HG03521 (cell line): ENCODE data around the gene DMD.
"Not testable (repeated sequence)": the region's sequence is repeated elsewhere in the genome, so short reads cannot be mapped to it uniquely, and the experiment has no call there.

Source experiments
- ATAC-seq: cut with Tn5 transposase; IDR thresholded peaks from one replicate; pipeline ENCODE4 v1.9.1; 2021; ENCODE audit warnings: mild to moderate bottlenecking, moderate library complexity; ENCODE audit not compliant: unreplicated experiment

DMD gene

DNA sequence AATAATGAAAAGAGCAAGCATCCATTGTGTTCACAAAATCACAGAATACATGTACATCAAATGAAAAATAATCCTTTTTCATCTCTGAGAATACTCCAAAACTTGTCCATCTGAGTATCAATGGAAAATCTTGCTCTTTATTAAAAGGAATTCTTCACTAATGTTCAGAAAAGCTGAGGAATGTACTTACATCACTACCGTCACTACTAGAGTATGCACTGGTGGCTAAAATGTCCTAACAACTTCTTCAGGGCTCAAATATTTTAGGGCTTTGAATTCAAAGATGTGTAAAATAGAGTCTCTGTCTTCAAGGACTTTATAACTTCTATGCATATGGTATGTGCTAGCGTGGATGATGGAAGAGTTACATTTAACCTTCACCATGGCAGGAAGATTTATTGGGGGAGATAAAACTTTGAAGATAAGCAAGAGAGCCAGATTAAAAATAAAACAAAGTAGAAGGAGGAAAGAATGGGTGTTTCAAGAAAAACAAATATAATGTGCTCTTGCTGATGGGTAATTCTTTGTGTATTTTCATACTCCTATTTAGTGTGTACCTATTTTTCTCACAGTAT lies 55.1 kb downstream of the DMD start:
- no peak for ATAC-seq

DNA sequence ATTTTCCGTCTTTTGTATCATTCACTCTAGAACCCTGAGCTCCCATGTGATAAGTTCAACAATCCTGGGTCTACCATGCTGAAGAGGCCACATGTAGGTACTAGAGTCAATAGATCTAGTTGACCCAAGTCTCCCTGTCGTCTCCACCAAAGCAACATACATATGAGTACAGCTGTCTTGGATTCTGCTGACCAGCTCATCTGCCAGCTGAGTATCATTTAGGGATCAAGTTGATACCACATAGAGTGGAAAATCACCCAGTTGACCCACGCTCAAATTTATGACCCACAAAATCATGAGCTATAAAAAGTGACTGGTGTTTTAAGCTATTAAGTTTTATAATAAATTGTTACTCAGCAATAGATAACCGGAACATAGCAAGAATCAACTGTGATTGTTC lies 61.8 kb downstream of the DMD start:
- no peak for ATAC-seq

DNA sequence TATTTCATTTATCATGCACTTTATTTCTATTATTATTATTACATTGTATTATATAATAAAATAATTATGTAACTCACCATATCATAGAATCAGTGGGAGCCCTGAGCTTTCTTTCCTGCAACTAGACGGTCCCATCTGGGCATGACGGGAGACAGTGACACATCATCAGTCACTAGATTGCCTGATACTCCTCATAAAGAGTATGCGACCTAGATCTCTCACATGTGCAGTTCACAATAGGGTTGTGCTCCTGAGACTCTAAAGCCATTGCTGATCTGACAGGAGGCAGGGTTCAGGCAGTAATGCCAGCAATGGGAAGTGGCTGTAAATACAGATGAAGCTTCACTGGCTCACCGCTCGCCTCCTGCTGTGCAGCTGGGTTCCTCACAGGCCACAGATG lies 62.3 kb downstream of the DMD start:
- no peak for ATAC-seq

DNA sequence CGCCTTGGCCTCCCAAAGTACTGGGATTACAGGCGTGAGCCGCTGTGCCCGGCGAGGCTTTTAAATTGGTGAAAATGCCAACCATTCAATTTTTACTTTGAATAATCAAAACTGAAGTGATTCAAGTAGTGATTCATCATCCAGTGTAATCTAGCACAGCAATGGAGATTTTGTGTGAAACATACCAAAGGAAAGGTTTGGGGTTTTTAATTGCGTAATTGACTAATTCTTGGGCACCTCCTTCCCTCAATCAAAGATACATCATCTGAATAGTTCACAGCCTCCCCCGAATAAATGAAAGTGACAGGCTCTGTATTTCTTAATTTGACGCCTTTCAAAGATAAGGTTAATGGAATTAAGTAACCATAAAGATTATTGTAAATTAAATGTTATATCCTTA lies 69.0 kb downstream of the DMD start:
- ATAC-seq = no peak

DNA sequence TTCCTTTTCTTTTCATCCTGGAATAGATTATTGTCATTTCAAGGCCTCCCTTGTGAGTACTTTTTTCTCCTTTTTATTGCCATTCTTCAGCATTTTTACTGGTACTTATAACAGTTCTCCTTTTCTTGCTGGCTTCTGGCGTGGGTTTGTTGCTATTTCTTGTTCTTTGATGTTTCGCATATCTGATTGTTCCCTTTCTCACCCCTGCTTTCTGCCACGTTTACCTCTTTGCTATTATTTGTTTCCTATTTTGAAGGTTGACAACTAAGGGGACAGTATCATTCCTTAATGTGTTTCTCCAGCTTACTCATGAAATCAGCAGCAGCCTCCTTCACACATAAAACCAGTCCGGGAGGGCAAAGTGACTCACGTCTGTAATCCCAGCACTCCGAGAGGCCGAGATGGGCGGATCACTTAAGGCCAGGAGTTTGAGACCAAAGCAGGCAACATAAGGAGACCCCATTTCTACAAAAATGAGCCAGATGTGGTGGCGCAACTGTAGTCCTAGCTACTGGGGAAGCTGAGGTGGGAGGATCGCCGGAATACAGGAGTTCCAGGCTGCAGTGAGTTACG lies 72.6 kb downstream of the DMD start:
- no peak for ATAC-seq

DNA sequence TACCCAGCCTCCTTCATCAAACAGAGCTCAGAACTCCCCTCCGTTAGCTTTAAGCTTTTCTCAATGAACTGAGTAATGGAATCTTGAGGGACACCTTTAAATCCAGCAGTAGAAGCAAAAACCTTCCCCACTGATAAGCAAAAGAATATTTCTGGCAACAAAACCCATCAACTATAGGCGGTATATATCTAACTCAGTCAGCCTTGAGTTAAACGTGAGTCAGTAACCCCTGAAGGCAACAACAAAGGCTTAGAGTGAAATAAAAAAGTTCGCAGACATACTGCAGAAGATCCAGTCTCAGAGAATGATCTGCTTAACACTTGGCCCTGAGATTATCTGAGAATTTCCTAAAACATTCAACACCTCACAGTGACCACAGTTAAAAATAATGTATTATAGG lies 77.2 kb downstream of the DMD start:
- no peak for ATAC-seq

DNA sequence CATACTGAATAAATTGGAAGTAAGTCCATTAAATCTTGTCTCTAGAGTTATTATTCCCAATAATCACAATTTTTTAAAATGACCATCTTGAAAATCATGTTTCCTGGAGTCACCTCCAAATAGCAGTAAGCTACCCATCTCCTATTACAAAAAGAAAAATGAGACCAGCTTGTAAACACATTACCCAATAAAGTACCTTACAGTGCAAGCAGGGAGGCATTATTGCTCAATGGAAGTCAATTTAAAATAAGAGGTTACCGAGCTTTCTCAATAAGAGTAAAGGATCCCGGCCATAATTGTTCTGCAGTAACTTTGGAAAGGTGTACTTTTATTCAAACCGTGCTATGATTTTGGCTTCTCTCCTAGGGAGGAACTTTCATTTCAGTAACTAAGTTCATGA lies 78.0 kb downstream of the DMD start:
- ATAC-seq = no peak

DNA sequence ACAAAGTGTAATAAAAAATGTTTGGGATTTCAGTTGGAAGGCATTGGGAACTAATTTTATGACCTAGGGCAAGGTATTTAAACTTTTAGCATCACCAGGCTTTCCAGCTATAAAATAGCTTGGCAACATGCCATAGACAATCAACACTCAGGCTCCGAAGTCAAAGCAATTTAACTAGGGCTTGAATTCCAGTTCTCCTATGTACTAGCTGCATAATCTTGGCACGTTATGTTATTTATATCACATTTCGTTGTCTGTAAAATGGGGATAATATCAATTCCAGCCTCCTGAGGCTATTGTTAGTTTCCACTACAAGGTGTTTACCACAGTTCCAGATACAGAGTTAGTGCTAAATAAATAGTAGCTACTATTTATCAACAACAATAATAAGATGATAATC lies 78.8 kb downstream of the DMD start:
- no peak for ATAC-seq

DNA sequence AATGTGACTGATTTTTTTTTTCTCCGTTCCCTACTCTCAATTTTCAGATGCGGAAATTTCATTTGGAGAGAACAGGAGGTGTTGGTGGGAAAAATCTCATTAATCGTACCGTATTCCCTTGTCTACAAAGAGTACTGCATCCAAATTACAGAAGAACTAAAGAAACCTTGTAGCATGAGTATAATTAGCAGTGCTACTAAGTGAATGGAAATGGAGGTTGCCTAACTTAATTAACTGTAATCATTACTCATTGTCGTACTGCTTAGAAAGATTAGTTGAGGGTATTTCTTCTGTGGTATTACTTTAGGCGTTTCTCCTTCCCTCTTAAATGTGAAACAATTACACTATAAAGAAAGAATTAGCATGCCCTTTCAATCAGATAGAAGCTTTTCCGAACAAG lies 81.7 kb downstream of the DMD start:
- ATAC-seq = no peak

DNA sequence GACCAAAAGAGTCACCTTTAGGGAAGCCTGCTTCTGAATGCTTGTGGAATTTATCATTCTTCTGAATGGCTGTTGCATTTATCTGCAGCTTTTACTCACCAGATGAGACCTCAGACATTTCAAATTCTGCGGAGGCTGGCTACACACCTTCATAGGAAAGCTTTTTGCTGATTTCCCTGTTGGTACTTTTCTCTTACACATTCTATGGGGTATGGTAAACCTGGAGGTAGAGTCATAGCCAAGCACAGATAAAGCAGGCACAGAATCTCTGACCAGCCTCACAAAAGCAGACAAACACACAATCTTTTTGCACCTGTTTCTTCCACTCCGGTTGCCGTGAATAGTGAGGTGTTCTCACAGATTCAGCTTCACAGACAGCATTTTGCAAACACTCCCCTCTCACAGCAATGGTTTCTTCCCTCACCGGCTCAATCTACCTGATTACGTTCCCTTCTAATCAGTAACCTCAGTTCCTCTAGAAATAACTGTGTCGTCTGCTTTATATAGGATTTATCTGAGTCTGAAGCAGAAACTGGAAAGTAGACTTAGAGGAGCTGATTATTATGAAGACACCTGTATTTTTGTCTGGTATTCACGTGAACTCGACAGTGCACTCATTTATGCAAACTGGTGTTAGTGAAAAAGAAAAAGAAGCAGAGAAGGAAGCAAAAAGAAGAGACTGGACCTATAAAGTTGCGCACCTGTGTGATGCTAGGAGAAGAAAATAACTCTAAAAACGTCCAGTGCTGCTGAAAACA lies 83.1 kb downstream of the DMD start:
- ATAC-seq = no peak

DNA sequence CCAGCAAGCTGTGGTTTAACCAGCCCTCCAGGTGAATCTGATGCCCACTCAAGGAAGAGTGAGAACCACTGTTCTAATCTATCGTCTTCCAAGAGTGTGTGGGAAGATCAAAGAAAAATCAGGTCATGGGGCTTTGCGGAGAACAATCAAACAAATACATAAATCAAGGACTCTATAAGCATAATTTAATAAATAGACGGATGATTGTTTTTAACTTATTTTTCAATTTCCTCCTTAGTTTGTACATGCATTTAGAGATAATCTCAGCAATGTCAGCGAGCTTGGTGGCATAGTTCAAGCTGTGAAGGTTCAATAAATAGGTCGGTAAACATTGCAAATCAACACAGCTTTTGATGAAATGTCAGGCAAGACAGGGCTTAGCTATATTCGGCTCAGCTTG lies 84.9 kb downstream of the DMD start:
- ATAC-seq = no peak

DNA sequence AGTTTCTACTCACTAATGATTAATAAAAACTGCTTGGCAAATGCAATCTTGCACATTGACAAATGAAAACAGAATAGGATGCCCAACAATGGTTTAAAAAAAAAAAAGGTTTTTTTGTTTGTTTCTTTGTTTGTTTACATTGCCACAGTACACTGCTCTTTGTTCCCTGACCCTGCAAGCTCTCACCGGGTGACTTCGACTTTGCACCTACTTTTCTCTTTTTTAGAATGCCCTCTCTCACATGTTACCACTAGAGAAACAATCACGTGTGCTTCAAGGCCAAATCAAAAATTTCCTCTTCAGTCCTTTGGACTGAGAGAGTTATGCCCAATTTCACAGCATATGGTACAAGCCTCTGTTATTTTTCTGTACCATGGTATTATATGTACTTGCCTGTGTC lies 101.5 kb downstream of the DMD start:
- ATAC-seq = no peak

DNA sequence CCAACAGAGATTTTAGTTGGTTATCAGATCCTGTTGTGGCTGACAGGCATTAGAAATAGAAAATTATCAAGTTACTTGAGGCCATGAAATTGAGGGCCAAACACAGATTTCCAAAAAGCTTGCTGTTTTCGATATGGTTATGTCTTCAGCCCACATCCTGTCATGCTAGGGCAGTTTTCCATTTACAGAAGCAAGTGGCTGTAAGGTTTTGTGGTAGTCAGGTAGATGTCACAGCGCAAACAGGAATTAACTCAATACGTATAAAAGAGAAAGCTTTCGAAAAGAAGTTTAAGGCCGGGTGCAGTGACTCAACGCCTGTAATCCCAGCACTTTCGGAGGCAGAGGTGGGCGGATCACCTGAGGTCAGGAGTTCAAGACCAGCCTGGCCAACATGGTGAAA lies 104.6 kb downstream of the DMD start:
- ATAC-seq = no peak

DNA sequence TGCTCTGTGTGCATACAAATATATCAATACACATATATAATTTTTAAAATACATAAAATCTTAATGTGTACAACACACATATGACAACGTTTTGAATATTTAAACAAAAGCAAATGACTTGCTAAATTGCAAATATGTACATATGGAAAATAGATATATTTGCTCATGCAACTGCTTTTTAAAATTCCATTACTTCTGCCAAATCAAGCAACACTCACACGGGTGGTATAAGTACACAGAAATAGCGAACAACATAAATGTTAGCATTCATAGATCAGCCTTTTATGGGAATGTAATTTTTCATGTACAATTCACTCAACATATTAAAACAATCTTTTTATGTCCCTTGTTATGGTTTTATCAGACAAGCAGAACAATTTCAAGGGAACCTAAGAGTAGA lies 116.3 kb downstream of the DMD start:
- no peak for ATAC-seq

DNA sequence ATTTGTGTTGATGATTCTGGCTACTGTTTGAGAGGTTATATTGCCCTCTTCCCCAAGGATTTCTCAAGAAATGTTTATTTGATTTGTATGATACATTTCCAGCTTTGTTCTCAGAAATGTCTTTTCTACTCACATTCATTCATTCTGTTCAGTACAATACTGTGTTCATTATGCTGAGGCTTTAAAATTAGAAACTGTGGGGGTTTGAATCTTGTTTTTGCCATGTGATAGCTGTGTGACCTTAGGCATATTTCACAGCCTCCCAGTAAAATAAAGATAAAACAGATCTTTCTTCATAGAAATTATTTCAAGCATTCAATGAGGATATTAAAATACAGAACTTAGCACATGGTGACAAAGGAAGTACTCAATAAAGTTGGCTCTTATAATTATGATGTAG lies 123.9 kb downstream of the DMD start:
- no peak for ATAC-seq

DNA sequence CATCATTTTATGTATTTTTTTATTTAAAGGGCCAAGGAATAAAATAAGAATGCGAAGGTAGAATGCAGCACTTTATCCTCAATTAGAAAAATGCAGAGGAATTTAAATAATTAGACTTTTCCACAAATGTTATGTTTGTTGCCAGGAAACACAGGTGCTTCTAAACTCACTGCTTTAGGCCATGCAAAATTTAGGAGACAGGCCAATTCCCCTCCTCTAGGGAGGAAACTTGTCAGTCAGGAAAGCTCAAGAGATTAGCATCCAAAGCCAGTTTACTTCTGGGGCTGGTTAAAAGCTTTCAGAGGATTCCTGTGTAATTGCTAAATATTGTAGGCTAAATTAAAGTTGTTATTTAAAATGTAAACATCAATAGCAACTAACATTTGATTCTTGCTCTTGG lies 124.5 kb downstream of the DMD start:
- no peak for ATAC-seq

DNA sequence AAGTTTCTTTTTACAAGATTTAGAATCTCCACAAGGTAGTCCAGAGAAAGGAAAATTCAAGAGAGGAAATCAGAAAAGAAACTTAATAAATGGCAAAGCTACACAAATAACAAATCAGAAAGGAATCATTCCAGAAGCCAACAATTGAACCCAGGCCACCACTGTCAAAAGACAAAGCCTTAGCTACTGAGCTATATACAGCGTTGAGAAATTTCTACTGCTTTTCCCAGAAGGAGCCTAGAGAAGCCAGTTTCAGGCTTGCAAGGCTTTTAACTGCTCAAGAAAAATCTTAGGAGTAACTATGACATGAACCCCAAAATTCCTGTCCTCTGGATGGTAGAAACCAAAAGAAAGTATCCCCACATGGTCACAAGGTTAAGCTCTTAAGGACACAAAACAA lies 129.0 kb downstream of the DMD start:
- no peak for ATAC-seq

DNA sequence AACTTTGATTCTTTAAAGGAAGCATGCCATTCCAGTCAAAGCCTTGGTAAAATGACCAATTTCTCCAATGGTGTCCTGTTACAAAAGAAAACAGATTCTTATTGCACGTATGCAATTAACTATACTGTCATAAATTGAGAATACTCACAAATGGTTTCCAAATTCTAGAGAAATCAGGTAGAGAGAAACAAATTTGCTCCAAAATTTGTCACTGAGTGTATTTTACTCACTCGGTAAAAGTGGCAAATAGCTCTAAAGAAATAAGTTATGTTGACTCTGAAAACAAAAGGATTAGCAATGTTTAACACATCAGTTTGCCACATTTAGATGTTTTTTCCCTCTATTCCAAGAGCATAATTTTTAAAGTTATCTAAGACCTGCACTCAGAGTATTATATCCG lies 133.1 kb downstream of the DMD start:
- no peak for ATAC-seq

DNA sequence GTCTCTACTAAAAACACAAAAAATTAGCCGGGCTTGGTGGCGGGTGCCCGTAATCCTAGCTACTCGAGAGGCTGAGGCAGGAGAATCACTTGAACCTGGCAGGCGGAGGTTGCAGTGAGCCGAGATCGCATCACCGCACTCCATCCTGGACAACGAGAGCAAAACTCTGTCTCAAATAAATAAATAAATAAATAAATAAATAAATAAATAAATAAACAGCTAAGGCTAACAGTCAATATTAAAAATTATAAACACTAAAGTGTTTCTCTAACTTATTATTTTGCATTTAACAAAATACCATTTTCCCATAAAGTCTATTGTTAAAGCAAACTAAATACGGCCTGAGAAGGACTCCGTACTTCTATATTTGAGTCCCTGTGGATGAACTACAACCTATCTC lies 137.7 kb downstream of the DMD start:
- ATAC-seq = not testable (repeated sequence)

DNA sequence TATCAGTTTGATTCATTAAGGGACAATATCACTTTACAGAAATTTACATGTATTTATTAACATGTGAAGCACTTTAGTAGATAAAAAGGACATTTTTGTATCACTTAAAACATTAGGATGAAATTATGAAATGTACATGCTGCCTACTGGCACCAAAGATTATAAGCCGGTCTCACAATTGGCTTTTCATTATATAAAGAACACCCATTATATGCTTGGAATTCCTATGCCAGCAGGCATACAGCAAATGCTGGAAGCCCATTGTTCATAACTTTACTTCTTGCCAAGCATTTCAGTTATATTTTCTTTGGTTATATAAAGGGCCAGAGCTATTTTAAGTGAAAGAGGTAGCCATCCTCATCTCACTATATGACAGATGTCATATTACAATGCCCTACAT lies 145.9 kb downstream of the DMD start:
- no peak for ATAC-seq

DNA sequence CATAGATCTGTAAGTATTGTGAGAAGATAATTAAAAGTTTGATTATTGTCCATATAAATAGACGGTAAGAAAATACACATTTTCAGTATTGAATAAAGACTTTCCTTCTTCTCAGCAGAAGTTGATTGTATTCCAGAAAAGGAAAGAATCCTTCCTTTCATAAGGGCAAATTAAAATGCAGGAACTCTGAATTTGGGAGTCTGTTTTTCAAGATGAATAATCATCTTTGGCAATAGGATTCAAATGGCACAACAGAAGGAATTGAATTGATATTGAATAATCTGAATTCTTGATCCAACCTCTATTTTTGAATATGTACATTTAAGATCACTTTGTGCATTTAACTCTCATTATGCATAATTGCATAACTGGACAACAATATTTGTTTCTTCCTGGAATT lies 149.3 kb downstream of the DMD start:
- ATAC-seq = no peak

DNA sequence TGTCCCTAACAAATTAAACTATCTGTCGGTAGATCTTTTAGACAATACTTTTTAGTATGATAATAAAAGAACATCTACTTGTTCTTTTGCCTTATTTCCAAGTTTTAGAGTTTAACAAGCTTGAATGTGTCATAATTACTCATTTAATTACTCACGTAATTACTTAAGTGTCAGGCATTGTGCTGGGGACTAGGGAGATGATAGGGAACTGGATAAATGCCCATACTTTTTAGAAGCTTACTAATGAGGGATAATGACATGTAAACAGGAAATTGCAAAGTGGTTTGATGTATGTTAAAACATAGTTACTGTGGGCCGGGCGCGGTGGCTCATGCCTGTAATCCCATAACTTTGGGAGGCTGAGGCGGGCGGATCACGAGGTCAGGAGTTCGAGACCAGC lies 158.3 kb downstream of the DMD start:
- ATAC-seq = no peak

DNA sequence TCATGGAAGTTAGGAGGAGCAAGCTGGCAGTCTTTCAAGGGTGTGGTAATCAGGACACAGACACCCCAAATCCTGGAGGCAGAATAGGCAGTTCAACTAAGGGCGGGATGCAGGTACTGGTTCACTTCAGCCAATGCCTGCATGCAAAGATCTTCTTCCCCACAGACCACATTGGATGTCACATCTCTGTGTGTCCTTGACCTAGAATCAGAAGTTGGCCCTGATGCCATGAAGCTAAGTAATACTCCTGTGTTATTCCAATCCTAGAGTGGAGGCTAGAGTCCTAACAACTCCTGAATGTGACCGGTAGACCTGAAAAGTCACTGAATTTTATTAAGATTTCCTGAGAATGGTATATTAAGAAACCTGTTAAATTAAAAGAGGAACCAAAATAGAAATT lies 165.5 kb downstream of the DMD start:
- no peak for ATAC-seq
